Measurements from ENCODE around the gene CHAC2.

DNA sequence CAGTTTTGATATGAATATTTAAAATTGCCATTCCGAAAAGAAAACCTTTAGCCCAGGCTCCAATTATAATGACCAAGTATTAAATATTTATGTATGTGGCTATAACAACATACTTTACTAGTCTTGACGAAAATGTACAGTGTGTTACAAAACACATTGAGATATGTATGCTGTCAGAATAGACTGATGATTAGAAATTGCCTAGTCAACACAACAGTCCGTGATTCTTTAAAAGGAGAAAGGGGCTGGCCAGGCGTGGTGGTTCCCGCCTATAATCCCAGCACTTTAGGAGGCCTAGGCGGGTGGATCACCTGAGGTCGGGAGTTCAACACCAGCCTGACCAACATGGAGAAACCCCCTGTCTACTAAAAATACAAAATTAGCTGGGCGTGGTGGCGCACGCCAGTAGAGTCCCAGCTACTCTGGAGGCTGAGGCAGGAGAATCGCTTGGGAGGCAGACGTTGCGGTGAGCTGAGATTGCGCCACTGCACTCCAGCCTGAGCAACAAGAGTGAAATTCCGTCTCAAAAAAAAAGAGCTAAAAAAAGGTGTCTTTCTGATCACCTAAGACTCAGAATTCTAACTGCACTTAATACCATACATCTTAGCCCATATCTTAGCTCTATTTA, 1.8 kb downstream of the CHAC2 start:
- TF ChIP-seq, protein P1, sequence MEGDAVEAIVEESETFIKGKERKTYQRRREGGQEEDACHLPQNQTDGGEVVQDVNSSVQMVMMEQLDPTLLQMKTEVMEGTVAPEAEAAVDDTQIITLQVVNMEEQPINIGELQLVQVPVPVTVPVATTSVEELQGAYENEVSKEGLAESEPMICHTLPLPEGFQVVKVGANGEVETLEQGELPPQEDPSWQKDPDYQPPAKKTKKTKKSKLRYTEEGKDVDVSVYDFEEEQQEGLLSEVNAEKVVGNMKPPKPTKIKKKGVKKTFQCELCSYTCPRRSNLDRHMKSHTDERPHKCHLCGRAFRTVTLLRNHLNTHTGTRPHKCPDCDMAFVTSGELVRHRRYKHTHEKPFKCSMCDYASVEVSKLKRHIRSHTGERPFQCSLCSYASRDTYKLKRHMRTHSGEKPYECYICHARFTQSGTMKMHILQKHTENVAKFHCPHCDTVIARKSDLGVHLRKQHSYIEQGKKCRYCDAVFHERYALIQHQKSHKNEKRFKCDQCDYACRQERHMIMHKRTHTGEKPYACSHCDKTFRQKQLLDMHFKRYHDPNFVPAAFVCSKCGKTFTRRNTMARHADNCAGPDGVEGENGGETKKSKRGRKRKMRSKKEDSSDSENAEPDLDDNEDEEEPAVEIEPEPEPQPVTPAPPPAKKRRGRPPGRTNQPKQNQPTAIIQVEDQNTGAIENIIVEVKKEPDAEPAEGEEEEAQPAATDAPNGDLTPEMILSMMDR (conservative IDR thresholded peaks at IDR 0.05 in 1 of 2, IDR thresholded peaks at IDR 0.05 in 1 of 2; ENCODE audit: extremely low read depth in 1 of 2, insufficient read depth in 1 of 2, low read depth in 1 of 2, low read length in 2 of 2), result no peak
- TF ChIP-seq EZH2 (IDR thresholded peaks at IDR 0.05; ENCODE audit: borderline replicate concordance, low read length), result no peak
